GM18861 (cell line): ENCODE measurements around the gene GPR179.
"Not testable (repeated sequence)": the region's sequence is repeated elsewhere in the genome, so short reads cannot be mapped to it uniquely, and the experiment has no call there.

Source experiments
- ATAC-seq: cut with Tn5 transposase; IDR thresholded peaks from one replicate; pipeline ENCODE4 v1.9.1; 2021; ENCODE audit not compliant: unreplicated experiment

The GPR179 gene

GRCh38 chr17:38324141-38324697 is 19.5 kb downstream of the GPR179 start:
- no peak for ATAC-seq

- ATAC-seq: no peak
Observed at GRCh38 chr17:38322897-38323296, 20.9 kb downstream of the GPR179 start.

GRCh38 chr17:38322156-38322779 is 21.5 kb downstream of the GPR179 start:
- no peak for ATAC-seq

GRCh38 chr17:38320482-38320881 is 23.3 kb downstream of the GPR179 start:
- ATAC-seq: no peak

GRCh38 chr17:38317081-38317480 is 26.7 kb downstream of the GPR179 start:
- no peak for ATAC-seq

- ATAC-seq: no peak
Observed at GRCh38 chr17:38315497-38315896, 28.3 kb downstream of the GPR179 start.

- peak; percentile 83 for ATAC-seq
Observed at GRCh38 chr17:38296834-38297517, 46.8 kb downstream of the GPR179 start, which contains the start of gene MRPL45. Gene MRPL45 (plus strand): TSS chr17:38297168. CDS start chr17:38297184, 16 bp downstream.

- ATAC-seq: not testable (repeated sequence)
Observed at GRCh38 chr17:38295602-38296365, 48.0 kb downstream of the GPR179 start.

- ATAC-seq: not testable (repeated sequence)
Observed at GRCh38 chr17:38289760-38290159, 54.0 kb downstream of the GPR179 start.

- ATAC-seq: not testable (repeated sequence)
Observed at GRCh38 chr17:38288217-38288827, 55.4 kb downstream of the GPR179 start.

GRCh38 chr17:38286501-38287091 is 57.2 kb downstream of the GPR179 start:
- peak; percentile 59 for ATAC-seq

GRCh38 chr17:38285994-38286393 is 57.8 kb downstream of the GPR179 start:
- ATAC-seq: not testable (repeated sequence)
